IPS-NIHi7 (cell line): ENCODE results near the gene FRMD7.

Source experiments
- DNase-seq: peaks from one replicate; pipeline ENCODE4 v3.0.0; 2012; ENCODE audit warnings: mixed read lengths; ENCODE audit errors: extremely low spot score

Gene FRMD7

DNA sequence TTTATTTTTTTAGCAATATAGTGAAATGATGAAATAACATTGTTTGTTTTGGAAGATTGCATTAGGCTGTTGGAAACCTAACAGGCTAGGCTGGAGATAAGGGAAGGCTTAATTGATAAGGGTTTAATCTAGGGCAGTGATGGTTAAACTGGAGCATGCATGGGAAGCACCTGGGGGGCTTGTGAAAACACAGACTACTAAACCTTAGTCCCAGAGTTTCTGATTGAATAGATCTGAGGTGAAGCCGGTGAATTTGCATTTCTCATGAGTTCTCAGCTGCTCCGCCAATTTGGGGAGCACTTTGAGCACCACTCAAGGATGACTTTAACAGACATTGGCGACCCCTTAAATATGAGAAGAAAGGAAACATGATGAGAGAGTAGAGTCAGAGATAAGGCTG lies 93.2 kb downstream of the FRMD7 start:
- no peak for DNase-seq

DNA sequence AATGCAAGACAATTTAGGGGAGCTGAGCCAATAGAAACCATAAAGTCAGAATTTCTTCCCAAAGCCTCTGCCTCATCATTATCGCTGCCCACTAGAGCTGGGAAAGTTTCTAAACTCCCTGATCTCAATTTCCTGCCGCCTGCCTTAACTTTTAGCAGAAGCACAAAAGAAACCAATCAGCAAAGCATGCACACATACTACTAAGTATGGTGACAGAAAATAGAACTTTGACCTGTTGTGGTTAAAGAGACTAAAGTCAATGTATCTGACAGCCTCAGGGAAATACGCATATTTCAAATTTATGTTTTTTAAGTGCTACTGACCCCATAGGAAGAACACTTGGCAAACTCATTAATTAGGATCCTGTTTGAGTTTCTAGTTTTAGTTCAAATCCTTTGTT lies 94.7 kb downstream of the FRMD7 start:
- DNase-seq, result no peak

DNA sequence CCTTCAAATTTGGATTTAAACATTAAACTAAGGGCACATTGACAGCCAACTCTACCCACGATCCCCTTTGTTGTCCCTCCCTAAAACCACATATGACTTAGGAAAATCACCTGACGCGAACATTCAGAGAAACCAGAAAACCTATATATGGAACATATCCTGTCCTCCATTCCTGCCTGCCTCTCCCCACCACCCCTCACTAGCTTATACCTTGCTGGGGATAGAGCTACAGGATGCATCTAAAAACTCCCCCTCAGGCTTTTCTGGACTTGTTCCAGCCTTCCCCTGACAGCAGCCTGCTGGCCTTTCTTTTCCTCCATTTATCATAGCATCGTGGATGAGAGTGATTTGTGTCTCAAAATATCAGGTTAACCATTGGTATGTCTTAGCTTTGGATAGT lies 96.0 kb downstream of the FRMD7 start:
- no peak for DNase-seq

DNA sequence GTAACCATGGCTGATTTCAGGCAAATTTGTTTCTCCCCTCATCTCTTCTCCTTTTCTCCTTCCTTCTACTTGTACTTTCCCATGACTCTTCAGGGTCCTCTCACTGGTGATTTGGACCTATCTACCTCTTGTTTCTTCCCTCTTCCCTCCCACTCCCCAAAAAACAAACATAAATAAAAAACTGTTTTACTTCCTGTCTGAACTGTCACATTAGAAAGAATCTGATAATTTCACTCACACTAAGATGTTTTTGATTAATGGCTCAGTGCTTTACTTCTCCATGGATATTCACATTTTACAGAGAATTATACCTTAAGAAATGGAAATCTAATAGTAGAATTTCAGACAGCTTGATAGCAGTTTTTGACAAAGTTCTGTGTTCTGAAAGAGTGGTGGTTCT lies 97.6 kb downstream of the FRMD7 start:
- no peak for DNase-seq
